VCaP (cell line): ENCODE data around the gene STK4.

Experiments used
- H3K27ac ChIP-seq: fragments of 450-650 bp; 2 replicates; pipeline ENCODE4 v1.5.1; 2017
- TF ChIP-seq, protein P1 (sequence below): fragments of 450-650 bp; conservative IDR thresholded peaks from 2 replicates; pipeline ENCODE4 v1.5.1; 2017; ENCODE audit warnings: mild to moderate bottlenecking, moderate library complexity

The STK4 gene

DNA sequence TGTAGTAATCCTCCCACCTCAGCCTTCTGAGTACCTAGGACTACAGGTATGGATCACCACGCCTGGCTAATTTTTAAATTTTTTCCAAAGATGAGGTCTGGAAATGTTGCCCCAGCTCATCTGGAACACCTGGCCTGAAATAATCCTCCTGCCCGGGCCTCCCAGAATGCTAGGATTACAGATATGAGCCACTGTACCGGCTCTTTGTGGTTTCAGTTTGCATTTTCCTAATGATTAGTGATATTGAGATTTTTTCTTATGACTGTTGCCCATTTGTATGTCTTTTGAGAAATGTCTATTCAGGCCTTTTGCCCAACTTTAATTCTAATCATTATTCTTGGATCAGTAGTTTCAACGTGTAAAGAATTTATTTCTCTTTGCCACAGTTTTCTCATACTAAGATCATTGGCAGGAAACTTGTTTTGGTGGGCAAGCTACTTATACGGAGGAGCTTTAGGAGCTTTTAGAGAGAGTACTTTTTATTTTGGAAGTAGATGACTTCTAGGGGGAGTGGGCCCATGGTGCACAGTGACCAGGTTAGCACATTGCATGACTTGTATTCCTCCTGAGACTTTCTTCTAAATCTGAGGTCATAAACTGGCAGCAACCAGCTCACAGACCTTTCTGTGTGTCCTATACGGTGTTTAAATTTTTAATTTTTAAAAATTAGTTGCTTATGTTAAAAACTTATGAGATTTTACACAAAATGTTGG is 62.3 kb downstream of the STK4 start:
- TF ChIP-seq, protein P1, sequence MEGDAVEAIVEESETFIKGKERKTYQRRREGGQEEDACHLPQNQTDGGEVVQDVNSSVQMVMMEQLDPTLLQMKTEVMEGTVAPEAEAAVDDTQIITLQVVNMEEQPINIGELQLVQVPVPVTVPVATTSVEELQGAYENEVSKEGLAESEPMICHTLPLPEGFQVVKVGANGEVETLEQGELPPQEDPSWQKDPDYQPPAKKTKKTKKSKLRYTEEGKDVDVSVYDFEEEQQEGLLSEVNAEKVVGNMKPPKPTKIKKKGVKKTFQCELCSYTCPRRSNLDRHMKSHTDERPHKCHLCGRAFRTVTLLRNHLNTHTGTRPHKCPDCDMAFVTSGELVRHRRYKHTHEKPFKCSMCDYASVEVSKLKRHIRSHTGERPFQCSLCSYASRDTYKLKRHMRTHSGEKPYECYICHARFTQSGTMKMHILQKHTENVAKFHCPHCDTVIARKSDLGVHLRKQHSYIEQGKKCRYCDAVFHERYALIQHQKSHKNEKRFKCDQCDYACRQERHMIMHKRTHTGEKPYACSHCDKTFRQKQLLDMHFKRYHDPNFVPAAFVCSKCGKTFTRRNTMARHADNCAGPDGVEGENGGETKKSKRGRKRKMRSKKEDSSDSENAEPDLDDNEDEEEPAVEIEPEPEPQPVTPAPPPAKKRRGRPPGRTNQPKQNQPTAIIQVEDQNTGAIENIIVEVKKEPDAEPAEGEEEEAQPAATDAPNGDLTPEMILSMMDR = no peak
- no peak overlapping the region for H3K27ac ChIP-seq

DNA sequence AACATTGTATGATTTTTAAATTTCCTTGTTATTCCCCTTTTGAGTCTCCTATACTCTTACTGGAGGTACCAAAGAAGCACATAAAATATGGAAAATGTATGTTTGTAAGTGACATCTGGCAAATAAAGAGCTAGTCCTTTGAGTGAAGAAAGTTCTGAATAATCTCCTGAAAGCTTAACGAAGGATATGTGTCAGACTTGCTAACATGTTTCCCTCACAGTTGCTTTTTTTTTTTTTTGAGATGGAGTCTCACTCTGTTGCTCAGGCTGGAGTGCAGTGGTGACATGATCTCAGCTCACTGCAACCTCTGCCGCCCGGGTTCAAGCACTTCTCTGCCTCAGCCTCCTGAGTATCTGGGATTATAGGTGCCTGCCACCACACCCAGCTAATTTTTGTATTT is 63.6 kb downstream of the STK4 start:
- TF ChIP-seq, protein P1 = no peak
- H3K27ac ChIP-seq = no peak overlapping the region

DNA sequence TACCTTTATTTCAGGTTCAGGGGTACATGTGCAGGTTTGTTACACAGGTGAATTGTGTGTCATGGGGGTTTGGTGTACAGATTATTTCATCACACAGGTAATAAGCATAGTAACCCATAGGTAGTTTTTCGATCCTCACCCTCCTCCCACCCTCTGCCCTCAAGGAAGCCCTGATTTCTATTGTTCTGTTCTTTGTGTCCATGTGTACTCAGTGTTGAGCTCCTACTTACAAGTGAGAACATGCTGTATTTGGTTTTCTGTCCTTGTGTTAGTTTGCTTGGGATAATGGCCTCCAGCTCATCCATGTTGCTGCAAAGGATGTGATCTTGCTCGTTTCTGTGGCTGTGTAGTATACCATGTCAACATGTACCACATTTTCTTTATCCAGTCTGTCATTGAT is 66.0 kb downstream of the STK4 start:
- TF ChIP-seq, protein P1 = no peak
- no peak overlapping the region for H3K27ac ChIP-seq

DNA sequence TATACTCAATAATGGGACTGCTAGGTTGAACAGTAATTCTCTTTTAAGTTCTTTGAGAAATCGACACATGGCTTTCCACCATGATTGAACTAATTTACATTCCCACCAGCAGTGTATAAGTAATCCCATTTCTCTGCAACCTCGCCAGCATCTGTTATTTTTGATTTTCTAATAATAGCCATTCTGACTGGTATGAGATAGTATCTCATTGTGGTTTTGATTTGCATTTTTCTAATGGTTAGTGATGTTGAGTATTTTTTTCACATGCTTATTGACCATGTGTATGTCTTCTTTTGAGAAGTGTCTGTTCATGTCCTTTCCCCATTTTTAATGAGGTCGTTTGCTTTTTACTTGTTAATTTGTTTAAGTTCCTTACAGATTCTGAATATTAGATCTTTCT is 66.5 kb downstream of the STK4 start:
- no peak overlapping the region for H3K27ac ChIP-seq
- TF ChIP-seq, protein P1 = no peak

DNA sequence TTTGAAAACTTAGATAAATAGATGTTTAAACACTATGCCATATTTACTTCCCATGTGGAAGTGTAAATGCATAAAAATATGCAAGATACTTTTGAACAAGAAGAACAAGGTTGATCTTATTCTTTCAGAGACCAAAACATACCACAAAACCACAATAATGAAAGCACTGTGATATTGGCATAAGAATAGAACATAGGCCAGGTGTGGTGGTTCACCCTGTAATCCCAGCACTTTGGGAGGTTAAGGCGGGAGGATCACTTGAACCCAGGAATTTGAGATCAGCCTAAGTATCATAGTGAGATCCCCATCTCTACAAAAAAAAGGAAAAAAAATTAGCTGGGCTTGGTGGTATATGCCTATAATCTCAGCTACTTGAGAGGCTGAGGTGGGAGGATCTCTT is 68.1 kb downstream of the STK4 start:
- no peak overlapping the region for H3K27ac ChIP-seq
- TF ChIP-seq, protein P1 = no peak

DNA sequence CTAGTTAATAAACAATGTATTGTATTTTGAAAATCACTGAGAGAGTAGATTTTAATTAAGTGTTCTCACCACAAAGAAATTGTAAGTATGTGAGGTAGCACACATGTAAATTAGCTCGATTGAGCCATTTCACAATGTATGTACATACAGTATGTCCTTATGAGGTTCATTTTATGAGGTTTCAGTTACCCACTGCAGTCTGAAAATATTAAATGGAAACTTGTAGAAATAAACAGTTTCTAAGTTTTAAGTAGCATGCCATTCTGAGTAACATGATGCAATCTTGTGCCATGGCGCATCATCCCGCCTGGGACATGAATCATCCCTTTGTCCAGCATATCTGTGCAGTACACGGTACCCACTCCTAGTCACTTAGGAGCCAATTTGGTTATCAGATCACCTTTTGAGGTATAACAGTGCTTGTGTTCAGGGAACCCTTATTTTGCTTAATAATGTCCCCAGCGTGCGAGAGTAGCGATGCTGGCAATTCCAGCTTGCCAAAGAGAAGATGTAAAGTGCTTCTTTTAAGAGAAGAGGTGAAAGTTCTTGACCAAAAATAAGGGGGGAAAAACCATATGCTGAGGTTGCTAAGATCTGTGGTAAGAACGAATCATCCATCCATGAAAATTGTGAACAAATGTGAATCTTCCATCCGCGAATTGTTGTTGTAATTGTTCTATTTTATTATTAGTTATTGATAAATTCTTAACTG is 69.9 kb downstream of the STK4 start:
- TF ChIP-seq, protein P1 = no peak
- no peak overlapping the region for H3K27ac ChIP-seq

DNA sequence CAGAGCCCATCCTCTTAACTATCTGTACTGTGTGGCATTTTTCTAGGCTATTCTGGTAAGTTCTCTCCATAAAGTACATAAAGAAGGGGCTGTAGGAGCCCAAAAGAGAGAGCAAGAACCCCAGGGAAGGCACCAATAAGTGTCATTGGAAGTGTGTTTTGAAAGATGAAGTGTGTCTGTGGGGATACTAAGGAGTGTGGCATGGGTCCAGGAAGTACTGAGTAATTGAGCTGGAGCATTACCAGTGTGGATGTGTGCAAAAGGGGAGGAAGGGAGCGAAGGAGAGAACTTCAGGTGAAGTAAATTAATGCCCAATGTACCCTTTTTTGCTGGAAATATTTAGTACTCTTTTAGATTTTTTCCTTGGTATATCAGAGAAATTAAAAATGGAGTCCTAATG is 70.7 kb downstream of the STK4 start:
- TF ChIP-seq, protein P1 = no peak
- H3K27ac ChIP-seq = no peak overlapping the region
